ENCODE results near the gene FABP3. TPM values are rescaled to one million over a fixed set of nuclear protein-coding genes. Genes with fewer than 3 reads are reported as not detected.

FABP3 gene
- total and polyA plus RNA-seq, 4 donors: 1.7 to 39.8 (median 13.3) TPM

DNA sequence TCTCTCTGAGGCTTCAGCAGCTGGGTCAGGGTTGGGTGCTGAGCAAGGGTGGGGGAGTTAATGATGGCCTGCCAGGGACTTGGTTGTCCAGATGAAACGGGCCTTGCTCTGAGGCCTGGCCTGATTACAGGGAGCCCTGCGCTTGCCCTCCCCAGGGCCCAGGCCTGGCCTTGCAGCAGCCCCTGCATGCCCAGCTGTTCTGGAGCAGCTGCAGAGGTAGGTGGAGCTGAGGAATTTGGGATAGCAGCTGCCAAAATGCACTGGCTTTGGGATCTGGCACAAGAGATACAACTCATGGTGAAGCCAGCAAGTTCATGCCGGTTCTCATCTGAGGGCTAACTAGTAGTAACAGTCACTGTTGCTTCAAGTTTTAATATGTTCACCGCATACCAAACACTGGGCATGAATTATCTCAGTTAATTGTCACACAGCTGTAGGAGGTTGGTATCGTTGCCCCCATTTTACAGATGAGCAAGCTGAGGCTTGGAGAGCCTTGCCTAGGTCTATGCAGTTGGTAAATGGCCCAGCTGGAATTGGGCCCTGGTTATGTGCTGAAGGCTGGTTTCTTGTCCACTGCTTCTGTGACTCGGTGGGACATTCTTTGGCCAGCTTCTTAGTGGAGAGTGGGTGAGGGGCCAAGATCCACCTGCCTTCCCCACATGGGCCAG, 32.8 kb upstream of the FABP3 start:
- no peak for DNase-seq
- no peak overlapping the region for H3K4me3 ChIP-seq
- no peaks in the 10 kb centered on the region for H3K9me3 ChIP-seq (ENCODE audit: control insufficient read depth in 4 of 4, insufficient read depth in 3 of 4, low read length in 3 of 4)
- H3K36me3 ChIP-seq (ENCODE audit: control insufficient read depth in 4 of 4, insufficient read depth in 4 of 4, low read length in 4 of 4): no peaks in the 10 kb centered on the region
- WGBS, 2 donors: 93 to 98% methylated on average over 6 of the region's 6 CpGs
- no peak overlapping the region for H3K27ac ChIP-seq (ENCODE audit: low read depth in 1 of 2, low read length in 1 of 2)
- TF ChIP-seq, protein P1, sequence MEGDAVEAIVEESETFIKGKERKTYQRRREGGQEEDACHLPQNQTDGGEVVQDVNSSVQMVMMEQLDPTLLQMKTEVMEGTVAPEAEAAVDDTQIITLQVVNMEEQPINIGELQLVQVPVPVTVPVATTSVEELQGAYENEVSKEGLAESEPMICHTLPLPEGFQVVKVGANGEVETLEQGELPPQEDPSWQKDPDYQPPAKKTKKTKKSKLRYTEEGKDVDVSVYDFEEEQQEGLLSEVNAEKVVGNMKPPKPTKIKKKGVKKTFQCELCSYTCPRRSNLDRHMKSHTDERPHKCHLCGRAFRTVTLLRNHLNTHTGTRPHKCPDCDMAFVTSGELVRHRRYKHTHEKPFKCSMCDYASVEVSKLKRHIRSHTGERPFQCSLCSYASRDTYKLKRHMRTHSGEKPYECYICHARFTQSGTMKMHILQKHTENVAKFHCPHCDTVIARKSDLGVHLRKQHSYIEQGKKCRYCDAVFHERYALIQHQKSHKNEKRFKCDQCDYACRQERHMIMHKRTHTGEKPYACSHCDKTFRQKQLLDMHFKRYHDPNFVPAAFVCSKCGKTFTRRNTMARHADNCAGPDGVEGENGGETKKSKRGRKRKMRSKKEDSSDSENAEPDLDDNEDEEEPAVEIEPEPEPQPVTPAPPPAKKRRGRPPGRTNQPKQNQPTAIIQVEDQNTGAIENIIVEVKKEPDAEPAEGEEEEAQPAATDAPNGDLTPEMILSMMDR (IDR thresholded peaks at IDR 0.05; ENCODE audit: control extremely low read depth, extremely low read depth): no peak
- H3K9ac ChIP-seq (ENCODE audit: insufficient read depth in 1 of 2, low read length in 2 of 2): no peak overlapping the region
- no peaks in the 10 kb centered on the region for H3K4me1 ChIP-seq (ENCODE audit: control insufficient read depth in 5 of 5, insufficient read depth in 5 of 5, low read length in 5 of 5)
- no peak for ATAC-seq (ENCODE audit: insufficient read depth, low FRiP score)
- no peaks in the 10 kb centered on the region for H3K27me3 ChIP-seq (ENCODE audit: control insufficient read depth in 3 of 3, insufficient read depth in 3 of 3, low read length in 2 of 3)

GRCh38 chr1:31401241-31401640, 28.4 kb upstream of the FABP3 start:
- Histone ChIP-seq H3K27me3 (ENCODE audit: control insufficient read depth in 3 of 3, insufficient read depth in 3 of 3, low read length in 2 of 3) (no peaks in the 10 kb centered on the region), H3K36me3 (ENCODE audit: control insufficient read depth in 4 of 4, insufficient read depth in 4 of 4, low read length in 4 of 4) (no peaks in the 10 kb centered on the region), H3K9ac (ENCODE audit: insufficient read depth in 1 of 2, low read length in 2 of 2) (no peak overlapping the region), H3K9me3 (ENCODE audit: control insufficient read depth in 4 of 4, insufficient read depth in 3 of 4, low read length in 3 of 4) (no peaks in the 10 kb centered on the region), H3K4me1 (ENCODE audit: control insufficient read depth in 5 of 5, insufficient read depth in 5 of 5, low read length in 5 of 5) (no peaks in the 10 kb centered on the region), H3K27ac (ENCODE audit: low read depth in 1 of 2, low read length in 1 of 2) (no peak overlapping the region), H3K4me3 (no peak overlapping the region)
- ATAC-seq (ENCODE audit: insufficient read depth, low FRiP score) (no peak), DNase-seq (no peak)
- 35 to 46% methylated on average over 2 of the region's 2 CpGs for WGBS, 2 donors
- TF ChIP-seq, protein P1 (IDR thresholded peaks at IDR 0.05; ENCODE audit: control extremely low read depth, extremely low read depth): no peak

- Histone ChIP-seq H3K36me3 (ENCODE audit: control insufficient read depth in 4 of 4, insufficient read depth in 4 of 4, low read length in 4 of 4) (no peaks in the 10 kb centered on the region), H3K9me3 (ENCODE audit: control insufficient read depth in 4 of 4, insufficient read depth in 3 of 4, low read length in 3 of 4) (no peaks in the 10 kb centered on the region), H3K9ac (ENCODE audit: insufficient read depth in 1 of 2, low read length in 2 of 2) (no peak overlapping the region), H3K4me1 (ENCODE audit: control insufficient read depth in 5 of 5, insufficient read depth in 5 of 5, low read length in 5 of 5) (no peaks in the 10 kb centered on the region), H3K27ac (ENCODE audit: low read depth in 1 of 2, low read length in 1 of 2) (no peak overlapping the region), H3K27me3 (ENCODE audit: control insufficient read depth in 3 of 3, insufficient read depth in 3 of 3, low read length in 2 of 3) (no peaks in the 10 kb centered on the region), H3K4me3 (no peak overlapping the region)
- 7 to 26% methylated on average over 3 of the region's 3 CpGs for WGBS, 2 donors
- TF ChIP-seq, protein P1 (IDR thresholded peaks at IDR 0.05; ENCODE audit: control extremely low read depth, extremely low read depth): no peak
- DNase-seq (no peak), ATAC-seq (ENCODE audit: insufficient read depth, low FRiP score) (no peak)
Observed at GRCh38 chr1:31400393-31400792, 27.5 kb upstream of the FABP3 start.

DNA sequence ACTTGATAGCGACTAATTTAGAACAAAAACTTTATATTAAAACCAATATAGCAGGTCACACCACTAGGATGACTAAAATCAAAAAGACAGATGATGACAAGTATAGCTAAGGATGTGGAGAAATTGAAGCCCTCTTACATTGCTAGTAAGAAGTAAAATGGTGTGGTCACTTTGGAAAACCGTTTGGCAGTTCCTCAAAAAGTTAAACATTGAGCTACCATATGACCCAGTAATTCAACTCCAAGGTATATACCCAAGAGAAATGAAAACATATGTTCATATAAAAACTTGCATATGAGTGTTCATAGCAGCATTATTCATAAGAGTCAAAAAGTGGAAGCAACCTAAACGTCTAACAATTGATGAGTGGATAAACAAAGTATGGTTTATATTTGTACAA, 27.1 kb upstream of the FABP3 start:
- TF ChIP-seq, protein P1 (IDR thresholded peaks at IDR 0.05; ENCODE audit: control extremely low read depth, extremely low read depth): no peak
- Histone ChIP-seq H3K36me3 (ENCODE audit: control insufficient read depth in 4 of 4, insufficient read depth in 4 of 4, low read length in 4 of 4) (no peaks in the 10 kb centered on the region), H3K27me3 (ENCODE audit: control insufficient read depth in 3 of 3, insufficient read depth in 3 of 3, low read length in 2 of 3) (no peaks in the 10 kb centered on the region), H3K27ac (ENCODE audit: low read depth in 1 of 2, low read length in 1 of 2) (no peak overlapping the region), H3K4me3 (no peak overlapping the region), H3K4me1 (ENCODE audit: control insufficient read depth in 5 of 5, insufficient read depth in 5 of 5, low read length in 5 of 5) (no peaks in the 10 kb centered on the region), H3K9ac (ENCODE audit: insufficient read depth in 1 of 2, low read length in 2 of 2) (no peak overlapping the region), H3K9me3 (ENCODE audit: control insufficient read depth in 4 of 4, insufficient read depth in 3 of 4, low read length in 3 of 4) (no peaks in the 10 kb centered on the region)
- DNase-seq: no peak
- 42 to 43% methylated on average over 3 of the region's 3 CpGs for WGBS, 2 donors
- no peak for ATAC-seq (ENCODE audit: insufficient read depth, low FRiP score)
